Measurements from ENCODE around the gene C1QTNF4. TPM values are rescaled to one million over a fixed set of nuclear protein-coding genes. Genes with fewer than 3 reads are reported as not detected.
"Not testable (repeated sequence)": the region's sequence is repeated elsewhere in the genome, so short reads cannot be mapped to it uniquely, and the experiment has no call there.

The C1QTNF4 gene
- under 1 TPM in 1 of 2 donors, not detected in 1; 0.86 TPM for total RNA-seq

- H3K4me3 ChIP-seq, result peak within 1 kb of the TSS in 1 of 2 donors; percentile 30
- H3K36me3 ChIP-seq, result no peaks in the 10 kb centered on the region
- H3K4me1 ChIP-seq, result peaks cover 0 to 18% of the 10 kb centered on the region in 2 donors
- no peak for DNase-seq (ENCODE audit: low spot score)
- peaks cover 14 to 17% of the 10 kb centered on the region in 2 donors for H3K27me3 ChIP-seq
- H3K9me3 ChIP-seq, result no peaks in the 10 kb centered on the region
- no peak within 1 kb of the TSS for H3K27ac ChIP-seq
- no peak for TF ChIP-seq CTCF (IDR thresholded peaks at IDR 0.05)
Measured at GRCh38 chr11:47593934-47594855, at the start of gene C1QTNF4. C1QTNF4 (minus strand) TSS chr11:47594411; CDS start chr11:47590810, 3,601 bp downstream.

GRCh38 chr11:47642099-47642855 is 48.1 kb upstream of the C1QTNF4 start, which contains the start of gene MTCH2:
MTCH2 (minus strand) TSS chr11:47642559; CDS start chr11:47642465, 94 bp downstream.
- peak; percentile 97 for DNase-seq (ENCODE audit: low spot score)
- Histone ChIP-seq H3K4me3 (peak within 1 kb of the TSS; percentile 70 to 84), H3K9me3 (no peaks in the 10 kb centered on the region), H3K36me3 (peaks cover 12% of the 10 kb centered on the region), H3K27ac (peak within 1 kb of the TSS; percentile 92 to 96), H3K27me3 (no peaks in the 10 kb centered on the region), H3K4me1 (peaks cover 0 to 20% of the 10 kb centered on the region in 2 donors)
- peak in 1 of 2 donors; percentile 62 for TF ChIP-seq CTCF (IDR thresholded peaks at IDR 0.05)

- H3K27me3 ChIP-seq, result no peaks in the 10 kb centered on the region
- H3K27ac ChIP-seq, result peak overlapping the region; percentile 92 to 96
- H3K4me1 ChIP-seq, result peaks cover 0 to 20% of the 10 kb centered on the region in 2 donors
- H3K9me3 ChIP-seq, result no peaks in the 10 kb centered on the region
- peaks cover 16% of the 10 kb centered on the region for H3K36me3 ChIP-seq
- no peak for DNase-seq (ENCODE audit: low spot score)
- peak overlapping the region; percentile 70 to 84 for H3K4me3 ChIP-seq
- TF ChIP-seq CTCF (IDR thresholded peaks at IDR 0.05), result no peak
Measured at GRCh38 chr11:47641600-47642098, 47.4 kb upstream of the C1QTNF4 start.

GRCh38 chr11:47640506-47640905 is 46.3 kb upstream of the C1QTNF4 start:
- H3K4me1 ChIP-seq, result peaks cover 0 to 20% of the 10 kb centered on the region in 2 donors
- H3K27me3 ChIP-seq; H3K4me3 ChIP-seq; DNase-seq (ENCODE audit: low spot score); H3K27ac ChIP-seq; H3K9me3 ChIP-seq: not testable (repeated sequence)
- H3K36me3 ChIP-seq, result peaks cover 25% of the 10 kb centered on the region

- H3K27me3 ChIP-seq; H3K27ac ChIP-seq; H3K9me3 ChIP-seq; DNase-seq (ENCODE audit: low spot score); H3K4me3 ChIP-seq: not testable (repeated sequence)
- peaks cover 0 to 10% of the 10 kb centered on the region in 2 donors for H3K4me1 ChIP-seq
- H3K36me3 ChIP-seq, result peaks cover 60% of the 10 kb centered on the region
Measured at GRCh38 chr11:47636331-47636730, 42.1 kb upstream of the C1QTNF4 start.

- Histone ChIP-seq H3K4me3 (no peak overlapping the region), H3K9me3 (no peaks in the 10 kb centered on the region), H3K36me3 (peaks cover 82% of the 10 kb centered on the region), H3K27me3 (no peaks in the 10 kb centered on the region), H3K4me1 (no peaks in the 10 kb centered on the region), H3K27ac (no peak overlapping the region)
- TF ChIP-seq CTCF (IDR thresholded peaks at IDR 0.05), result no peak
- no peak for DNase-seq (ENCODE audit: low spot score)
Measured at GRCh38 chr11:47631473-47631872, 37.3 kb upstream of the C1QTNF4 start.

Measured in right atrium auricular region (tissue), 2 donors.